Skin of body (tissue), 2 donors: ENCODE data around the gene OLA1. TPM values are rescaled to one million over a fixed set of nuclear protein-coding genes. Genes with fewer than 3 reads are reported as not detected.

Experiments
- DNase-seq: peaks from one replicate; lab custom pipeline; 2025; lab: John Stamatoyannopoulos, UW
- total RNA-seq: library from RNA; depleted of rRNA; stranded (reverse); fragments of >200 nt; gene quantifications from one replicate; pipeline ENCODE4 v1.2.3, GENCODE V29; 2014

OLA1 gene
- total RNA-seq, 1 donor from 2014 or later, result 76.2 TPM

- no peak for DNase-seq
Measured at GRCh38 chr2:174180165-174180724, 68.1 kb downstream of the OLA1 start.

- peak; percentile 33 for DNase-seq
Measured at GRCh38 chr2:174177316-174177890, 70.9 kb downstream of the OLA1 start.

DNA sequence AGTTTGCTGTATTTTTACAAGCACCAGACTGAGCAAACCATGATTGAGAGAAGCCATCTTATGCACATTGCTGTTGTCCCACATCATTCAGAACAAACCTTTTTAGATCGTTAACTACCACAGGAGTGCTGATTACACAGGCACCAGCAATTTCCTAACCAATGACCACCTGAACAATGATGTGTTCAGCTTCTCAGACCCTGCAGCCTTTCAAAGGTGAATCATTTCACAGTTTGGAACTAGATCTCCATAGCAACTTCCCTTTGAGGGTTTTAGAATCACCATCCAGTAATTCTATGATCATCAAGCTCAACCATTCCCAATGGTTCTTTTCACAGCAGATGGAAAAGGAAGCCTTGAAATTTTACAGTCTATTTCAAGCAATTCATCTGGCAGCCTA, 71.4 kb downstream of the OLA1 start:
- DNase-seq, result no peak

- no peak for DNase-seq
Measured at GRCh38 chr2:174174741-174175140, 73.6 kb downstream of the OLA1 start.

DNA sequence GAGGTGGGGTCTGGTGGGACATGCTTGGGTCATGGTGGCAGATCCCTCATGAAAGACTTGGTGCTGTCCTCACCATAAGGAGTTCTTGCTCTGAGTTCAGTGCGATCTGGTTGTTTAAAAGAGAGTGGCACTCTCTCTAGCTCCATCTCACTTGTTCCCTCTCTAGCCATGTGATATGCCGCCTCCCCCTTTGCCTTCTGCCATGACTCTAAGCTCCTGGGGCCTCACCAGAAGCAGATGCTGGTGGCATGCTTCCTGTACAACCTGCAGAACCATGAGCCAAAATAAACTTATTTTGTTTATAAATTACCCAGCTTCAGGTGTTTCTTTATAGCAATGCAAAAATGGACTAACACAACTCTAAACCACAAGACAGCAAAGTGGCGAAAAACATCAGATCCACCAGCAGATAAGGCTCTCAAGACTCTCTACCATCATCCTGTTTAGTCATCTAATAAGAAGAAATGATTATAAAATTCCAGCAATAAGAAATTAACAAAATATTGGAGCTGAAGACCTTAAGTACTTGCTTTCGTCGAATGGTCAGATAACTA, 75.5 kb downstream of the OLA1 start:
- DNase-seq, result no peak

GRCh38 chr2:174171686-174172445, 76.5 kb downstream of the OLA1 start:
- no peak for DNase-seq

DNA sequence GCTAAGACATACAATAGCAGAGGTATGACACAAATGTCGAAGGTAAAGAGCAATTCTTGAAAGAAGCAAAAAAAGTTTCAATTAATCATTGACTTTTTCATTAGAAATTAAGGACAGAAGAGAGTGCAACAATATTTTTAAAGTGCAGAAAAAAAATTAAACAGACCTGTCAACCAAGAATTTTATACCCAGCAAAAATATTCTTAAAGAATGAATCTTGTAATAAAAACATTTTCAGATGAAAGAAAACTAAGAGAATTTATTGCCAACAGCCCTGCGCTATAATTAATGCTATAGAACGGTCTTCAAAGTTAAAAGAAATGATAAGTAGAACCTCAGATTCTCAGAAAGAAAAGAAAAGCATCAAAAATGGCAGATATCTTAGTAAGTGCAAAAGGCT, 79.0 kb downstream of the OLA1 start:
- DNase-seq, result no peak

GRCh38 chr2:174166261-174166660, 82.1 kb downstream of the OLA1 start:
- DNase-seq, result no peak

DNA sequence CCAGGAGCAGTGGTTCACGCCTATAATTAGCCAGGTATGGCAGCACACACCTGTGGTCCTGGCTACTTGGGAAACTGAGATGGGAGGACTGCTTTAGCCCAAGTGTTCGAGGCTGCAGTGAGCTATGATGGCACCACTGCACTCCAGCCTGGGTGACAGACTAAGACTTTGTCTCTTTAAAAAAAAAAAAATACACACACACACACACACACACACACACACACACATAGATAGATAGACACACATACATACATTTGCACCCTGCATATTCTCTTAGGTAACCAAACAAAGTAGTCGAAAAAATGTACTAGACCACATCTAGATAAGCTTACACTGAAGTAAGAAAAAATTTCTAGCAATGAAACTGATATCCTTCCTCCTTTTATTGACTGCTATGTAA, 86.8 kb downstream of the OLA1 start:
- DNase-seq, result no peak

DNA sequence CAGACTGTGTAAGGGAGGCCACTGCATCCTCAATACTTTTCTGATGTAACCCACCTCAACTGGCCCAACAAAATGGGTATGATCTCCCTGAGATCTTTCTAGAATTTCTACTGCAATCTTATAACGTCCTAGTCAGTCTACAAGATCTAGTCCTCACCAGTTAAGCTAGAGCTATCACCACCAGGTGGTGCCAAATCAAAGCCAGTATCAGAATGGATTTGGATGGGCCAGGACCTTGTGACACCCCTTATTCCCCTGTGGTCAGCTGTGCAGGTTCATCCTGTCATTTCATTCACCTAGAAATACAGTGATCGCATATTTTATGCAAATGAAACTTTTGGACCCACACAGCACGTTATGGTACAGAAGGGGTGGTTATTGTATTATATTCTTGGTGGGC, 90.3 kb downstream of the OLA1 start:
- no peak for DNase-seq

DNA sequence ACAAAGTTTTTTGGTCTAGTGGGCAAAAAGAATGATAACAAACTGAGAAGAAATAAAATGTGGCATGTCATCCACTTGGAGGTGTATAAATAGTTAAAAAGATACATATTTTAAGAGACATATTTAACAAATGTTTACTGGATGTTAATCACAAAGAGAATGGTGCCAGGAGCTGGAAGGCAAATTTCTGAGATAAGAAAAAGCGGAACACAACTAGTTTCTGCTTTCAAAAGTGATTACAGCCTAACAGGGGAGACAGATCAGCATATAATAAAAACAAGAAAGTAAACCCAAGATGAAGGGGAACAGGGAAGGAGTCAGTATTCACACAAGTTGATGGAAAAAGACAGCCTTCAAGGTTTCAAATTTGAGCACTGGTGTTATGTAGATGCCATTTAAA, 91.3 kb downstream of the OLA1 start:
- no peak for DNase-seq

DNA sequence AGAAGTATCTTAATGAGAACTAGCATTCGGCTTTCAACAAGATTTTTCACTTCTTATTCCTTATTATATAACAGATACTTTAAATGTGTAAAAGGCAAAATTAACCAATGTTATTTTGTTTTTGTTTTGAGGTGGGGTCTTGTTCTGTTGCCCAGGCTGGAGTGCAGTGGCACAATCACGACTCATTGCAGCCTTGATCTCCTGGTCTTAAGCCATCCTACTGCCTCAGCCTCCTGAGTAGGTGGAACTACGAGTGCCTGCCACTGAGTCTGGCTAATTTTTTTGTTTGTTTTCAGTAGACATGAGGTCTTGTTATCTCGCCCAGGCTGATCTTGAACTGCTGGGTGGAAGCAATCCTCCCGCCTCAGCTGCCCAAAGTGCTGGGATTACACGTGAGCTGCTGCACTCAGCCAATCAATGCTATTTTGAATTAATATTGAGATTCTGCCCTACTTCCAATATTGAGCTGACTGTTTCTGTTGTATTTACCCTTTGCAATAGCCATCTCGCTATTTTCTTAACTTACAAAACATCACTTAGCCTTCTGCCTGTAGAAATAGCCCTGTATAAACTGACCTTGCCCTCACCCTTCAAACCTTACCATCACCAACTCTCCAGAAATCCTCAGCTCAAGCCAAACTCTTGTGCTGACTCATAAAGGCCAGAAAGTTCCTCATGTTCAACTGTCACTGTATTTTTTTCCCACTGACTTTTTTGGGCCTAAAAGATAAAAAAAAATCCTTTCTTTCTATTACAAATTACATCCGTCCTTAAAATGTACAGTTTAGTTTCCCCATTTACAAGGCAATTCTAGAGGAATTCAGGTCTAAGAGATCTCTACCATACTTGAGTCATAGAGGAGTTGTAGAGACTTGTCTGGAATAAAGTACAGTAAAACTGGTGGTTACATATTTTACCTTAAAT, 94.3 kb downstream of the OLA1 start:
- DNase-seq, result no peak

- DNase-seq, result no peak
Measured at GRCh38 chr2:174149530-174149929, 98.8 kb downstream of the OLA1 start.

DNA sequence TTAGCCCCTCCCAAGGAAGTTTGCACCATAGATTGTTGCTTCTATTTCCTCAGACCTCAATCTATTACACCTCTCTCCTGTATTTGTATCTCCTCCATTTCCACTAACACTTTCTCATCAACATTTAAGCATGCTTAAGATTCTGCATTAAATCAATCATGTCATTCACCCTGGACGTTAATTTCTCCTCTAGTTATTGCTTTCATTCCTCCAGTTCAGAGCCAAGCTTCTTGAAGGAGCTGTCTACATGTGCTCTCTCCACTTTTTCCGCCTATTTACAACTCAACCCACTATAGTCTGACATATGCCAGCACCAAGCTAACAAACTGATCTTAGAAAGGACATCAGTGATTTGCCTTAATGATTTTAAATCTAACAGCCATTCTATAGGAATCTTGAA, 99.5 kb downstream of the OLA1 start:
- DNase-seq, result no peak

DNA sequence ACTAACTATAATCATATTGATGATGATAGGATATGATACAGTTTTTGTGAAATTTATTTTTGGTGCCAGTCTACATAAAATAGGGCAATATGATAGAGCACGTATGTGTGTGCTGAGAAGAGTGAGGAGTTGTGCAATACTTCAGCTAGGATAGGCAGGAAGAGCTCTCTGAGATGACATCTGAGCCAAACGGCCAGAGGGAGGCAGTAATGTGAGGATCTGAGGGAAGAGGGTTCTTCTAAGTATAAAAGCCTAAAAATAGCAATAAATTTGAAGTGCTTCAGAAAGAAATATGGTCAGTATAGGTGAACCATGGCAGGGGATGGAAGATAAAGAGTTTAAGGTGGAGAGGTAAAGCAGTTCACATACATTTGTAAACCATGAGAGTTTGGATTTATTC, 102.5 kb downstream of the OLA1 start:
- DNase-seq, result no peak

GRCh38 chr2:174142290-174142689, 106.0 kb downstream of the OLA1 start:
- no peak for DNase-seq

DNA sequence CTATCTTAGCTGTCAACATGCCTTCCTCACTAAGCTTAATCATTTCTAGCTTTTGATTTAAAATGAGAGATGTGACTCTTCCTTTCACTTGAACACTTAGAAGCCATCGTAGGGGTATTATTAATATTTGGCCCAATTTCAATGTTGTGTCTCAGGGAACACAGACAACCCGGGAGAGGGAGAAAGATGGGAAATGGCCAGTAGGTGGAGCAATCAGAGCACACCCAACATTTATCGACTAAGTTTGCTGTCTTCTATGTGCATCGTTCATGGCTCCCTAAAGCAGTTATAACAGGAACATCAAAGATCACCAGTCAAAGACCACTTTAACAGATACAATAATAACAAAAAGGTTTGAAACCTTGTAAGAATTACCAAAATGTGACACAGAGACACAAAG, 110.2 kb downstream of the OLA1 start:
- no peak for DNase-seq

DNA sequence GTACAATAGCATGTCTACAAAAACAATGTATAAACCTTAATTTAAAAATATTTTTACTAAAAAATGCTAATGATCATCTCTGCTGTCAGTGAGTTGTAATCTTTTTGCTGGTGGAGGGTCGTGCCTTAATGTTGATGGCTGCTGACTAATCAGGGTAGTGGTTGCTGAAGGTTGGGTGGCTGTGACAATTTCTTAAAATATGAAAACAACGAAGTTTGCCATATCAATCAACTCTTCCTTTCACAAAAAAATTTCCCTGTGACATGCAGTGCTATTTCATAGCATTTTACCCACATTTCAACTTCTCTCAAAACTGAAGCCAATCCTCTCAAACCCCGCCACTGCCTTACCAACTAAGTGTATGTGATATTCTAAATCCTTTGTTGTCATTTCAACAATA, 112.4 kb downstream of the OLA1 start:
- DNase-seq, result no peak

- no peak for DNase-seq
Measured at GRCh38 chr2:174125090-174125489, 123.2 kb downstream of the OLA1 start.

DNA sequence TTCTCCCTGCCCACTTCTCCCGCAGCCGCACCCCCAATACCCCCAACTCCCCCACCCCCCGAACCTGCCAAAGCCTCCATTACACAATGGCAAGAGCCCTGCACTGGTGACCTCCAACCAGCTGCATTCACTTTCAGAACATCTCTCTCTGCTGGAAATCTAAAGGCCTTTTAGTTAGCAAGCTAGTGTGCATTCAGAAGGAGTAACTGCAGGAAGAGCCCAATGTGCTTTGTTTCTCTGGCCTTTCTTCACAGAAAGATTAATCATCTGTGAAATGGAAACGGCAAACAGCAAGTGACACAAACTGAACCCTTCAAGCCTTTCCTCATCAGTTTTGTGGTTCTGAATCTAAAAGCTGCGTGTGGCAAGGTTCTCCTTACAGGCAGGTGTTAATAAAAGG, 124.2 kb downstream of the OLA1 start:
- no peak for DNase-seq

DNA sequence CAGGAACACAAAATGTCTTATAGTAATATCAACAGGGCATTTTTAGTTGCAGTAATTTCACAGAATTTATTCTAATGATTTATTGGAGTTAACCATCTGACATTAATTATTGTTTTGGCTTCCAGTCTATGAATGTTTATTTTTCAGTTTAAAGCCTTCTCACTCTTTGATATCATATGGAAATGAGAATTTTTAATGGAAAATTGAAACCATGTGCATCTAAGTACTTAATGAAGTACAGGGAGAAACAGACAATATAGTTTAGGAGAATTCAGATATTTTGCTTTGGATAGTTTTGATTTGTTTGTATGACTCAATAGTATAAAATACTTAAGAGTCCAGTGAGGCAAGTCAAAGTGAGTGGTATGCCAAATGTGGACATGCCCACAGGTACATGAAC, 126.1 kb downstream of the OLA1 start:
- DNase-seq, result peak; percentile 54

- no peak for DNase-seq
Measured at GRCh38 chr2:174121612-174122011, 126.7 kb downstream of the OLA1 start.
